ENCODE data around the gene STX11. TPM values are rescaled to one million over a fixed set of nuclear protein-coding genes. Genes with fewer than 3 reads are reported as not detected.

The STX11 gene
- total RNA-seq, 1 donor = 3.5 TPM

DNA sequence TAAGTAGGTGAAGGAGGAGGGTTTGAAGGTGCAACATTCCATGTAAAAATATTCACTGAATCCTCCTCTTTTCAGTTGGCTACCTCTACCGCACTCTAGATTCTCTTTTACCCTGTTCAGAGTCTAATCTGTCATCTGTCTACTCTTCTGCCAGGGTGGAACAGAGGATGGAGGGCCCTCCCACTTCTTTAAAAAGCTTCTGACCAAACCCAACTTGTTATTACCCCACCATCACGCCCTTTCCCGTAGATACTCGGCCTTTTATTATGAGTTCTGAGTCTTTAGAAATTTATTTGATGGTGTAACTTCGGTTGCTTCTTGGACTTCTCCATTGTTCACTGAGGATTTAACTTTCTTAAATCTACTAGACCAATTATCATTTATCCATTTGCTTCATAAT, 11.7 kb downstream of the STX11 start:
- TF ChIP-seq, protein P1, sequence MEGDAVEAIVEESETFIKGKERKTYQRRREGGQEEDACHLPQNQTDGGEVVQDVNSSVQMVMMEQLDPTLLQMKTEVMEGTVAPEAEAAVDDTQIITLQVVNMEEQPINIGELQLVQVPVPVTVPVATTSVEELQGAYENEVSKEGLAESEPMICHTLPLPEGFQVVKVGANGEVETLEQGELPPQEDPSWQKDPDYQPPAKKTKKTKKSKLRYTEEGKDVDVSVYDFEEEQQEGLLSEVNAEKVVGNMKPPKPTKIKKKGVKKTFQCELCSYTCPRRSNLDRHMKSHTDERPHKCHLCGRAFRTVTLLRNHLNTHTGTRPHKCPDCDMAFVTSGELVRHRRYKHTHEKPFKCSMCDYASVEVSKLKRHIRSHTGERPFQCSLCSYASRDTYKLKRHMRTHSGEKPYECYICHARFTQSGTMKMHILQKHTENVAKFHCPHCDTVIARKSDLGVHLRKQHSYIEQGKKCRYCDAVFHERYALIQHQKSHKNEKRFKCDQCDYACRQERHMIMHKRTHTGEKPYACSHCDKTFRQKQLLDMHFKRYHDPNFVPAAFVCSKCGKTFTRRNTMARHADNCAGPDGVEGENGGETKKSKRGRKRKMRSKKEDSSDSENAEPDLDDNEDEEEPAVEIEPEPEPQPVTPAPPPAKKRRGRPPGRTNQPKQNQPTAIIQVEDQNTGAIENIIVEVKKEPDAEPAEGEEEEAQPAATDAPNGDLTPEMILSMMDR (IDR thresholded peaks at IDR 0.05; ENCODE audit: insufficient read depth, low read length) = no peak
- H3K4me3 ChIP-seq (ENCODE audit: low read depth, low read length) = no peak overlapping the region
- no peak for DNase-seq (ENCODE audit: low read depth)

DNA sequence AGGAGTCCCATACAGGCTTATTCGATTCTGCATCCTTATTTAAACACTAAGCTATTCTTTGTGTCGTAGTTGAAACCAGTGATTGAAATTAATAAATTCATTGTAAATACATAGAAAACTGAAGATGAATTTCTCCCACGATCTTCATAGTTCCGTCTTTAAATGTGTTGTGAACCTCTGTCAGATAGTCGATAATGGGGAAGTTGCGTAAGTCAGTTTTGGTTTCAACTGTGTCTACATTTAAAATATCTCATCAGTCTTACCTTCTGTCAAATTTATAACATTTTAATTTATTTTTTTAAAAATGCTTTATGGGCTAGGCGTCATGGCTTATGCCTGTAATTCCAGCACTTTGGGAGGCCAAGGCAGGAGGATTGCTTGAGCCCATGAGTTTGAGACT, 12.7 kb downstream of the STX11 start:
- DNase-seq (ENCODE audit: low read depth) = no peak
- no peak overlapping the region for H3K4me3 ChIP-seq (ENCODE audit: low read depth, low read length)
- TF ChIP-seq, protein P1 (IDR thresholded peaks at IDR 0.05; ENCODE audit: insufficient read depth, low read length) = no peak

DNA sequence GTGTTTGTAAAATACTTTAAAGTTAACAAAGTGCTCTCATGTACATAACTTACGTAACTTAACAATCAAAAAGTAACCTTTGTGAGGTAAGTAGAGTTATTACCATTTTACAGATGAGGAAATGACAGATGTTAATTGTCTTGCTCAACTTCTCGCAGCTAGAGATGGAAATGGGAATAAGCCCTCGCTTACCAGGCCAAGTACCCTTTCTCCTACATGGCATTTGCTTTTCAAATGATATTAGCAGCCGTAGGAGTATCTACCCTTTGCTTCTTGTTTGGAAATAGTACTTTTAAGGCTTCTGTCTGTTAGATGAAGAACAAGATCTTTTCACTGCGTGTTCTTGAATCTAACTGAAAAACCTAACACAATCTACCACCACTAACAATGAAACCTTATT, 15.5 kb downstream of the STX11 start:
- no peak overlapping the region for H3K4me3 ChIP-seq (ENCODE audit: low read depth, low read length)
- TF ChIP-seq, protein P1 (IDR thresholded peaks at IDR 0.05; ENCODE audit: insufficient read depth, low read length) = no peak
- DNase-seq (ENCODE audit: low read depth) = no peak

DNA sequence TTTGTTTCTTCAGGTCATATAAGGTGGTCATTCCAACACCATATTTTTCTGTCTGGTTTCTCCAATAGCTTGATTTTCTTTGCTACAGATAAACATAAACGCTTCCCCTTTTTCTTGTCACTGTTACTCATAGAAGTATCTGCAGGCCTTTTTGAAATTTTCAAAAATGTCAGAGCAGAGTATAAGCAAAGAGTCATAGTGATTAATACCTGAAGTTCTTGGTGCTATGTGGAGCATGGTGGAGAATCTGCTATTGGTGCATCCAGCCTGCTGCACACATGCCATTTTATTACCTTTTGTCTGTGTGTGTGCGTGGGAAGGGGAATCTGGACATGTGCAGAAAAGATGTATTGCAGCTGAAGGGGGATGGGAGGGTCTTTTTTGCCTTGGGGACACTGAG, 19.7 kb downstream of the STX11 start:
- TF ChIP-seq, protein P1 (IDR thresholded peaks at IDR 0.05; ENCODE audit: insufficient read depth, low read length) = no peak
- no peak overlapping the region for H3K4me3 ChIP-seq (ENCODE audit: low read depth, low read length)
- DNase-seq (ENCODE audit: low read depth) = no peak

DNA sequence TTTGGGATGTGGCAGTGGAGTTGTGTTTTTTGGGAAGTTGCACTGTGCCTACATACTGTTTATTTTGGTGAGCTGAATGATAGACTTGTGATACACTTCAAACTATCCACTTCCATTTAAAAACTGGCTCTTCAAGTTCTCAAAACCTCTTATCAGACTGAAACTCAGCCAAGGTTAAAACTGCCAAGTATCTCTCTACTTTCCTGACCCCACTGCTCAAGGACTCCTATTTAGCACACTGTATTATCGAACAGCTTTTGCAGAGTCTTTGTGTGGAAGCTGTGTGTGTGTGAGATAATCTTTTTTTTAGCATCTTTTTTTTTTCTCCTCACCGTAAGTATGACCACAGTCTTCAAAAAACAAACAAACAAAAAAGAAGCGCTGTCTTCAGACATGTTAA, 21.1 kb downstream of the STX11 start:
- TF ChIP-seq, protein P1 (IDR thresholded peaks at IDR 0.05; ENCODE audit: insufficient read depth, low read length) = no peak
- DNase-seq (ENCODE audit: low read depth) = no peak
- no peak overlapping the region for H3K4me3 ChIP-seq (ENCODE audit: low read depth, low read length)

DNA sequence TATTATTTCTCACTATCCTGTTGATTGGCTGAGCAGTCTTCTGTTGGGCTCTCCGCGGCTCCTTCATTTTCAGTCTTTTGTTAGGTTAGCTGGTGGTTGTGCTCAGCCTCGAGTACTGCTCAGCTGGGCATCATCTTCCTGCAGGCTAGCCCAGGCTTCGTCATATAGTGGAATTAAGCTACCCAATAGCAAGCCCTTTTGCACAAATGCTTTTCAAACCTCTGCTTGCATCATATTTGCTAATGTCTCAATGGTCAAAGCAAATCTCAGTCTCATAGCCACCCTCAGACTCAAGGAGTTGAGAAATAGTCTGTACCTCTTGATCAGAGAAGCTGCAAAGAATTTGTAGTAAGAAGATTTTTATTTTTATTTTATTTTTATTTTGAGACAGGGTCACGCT, 23.7 kb downstream of the STX11 start:
- no peak for DNase-seq (ENCODE audit: low read depth)
- TF ChIP-seq, protein P1 (IDR thresholded peaks at IDR 0.05; ENCODE audit: insufficient read depth, low read length) = no peak
- no peak overlapping the region for H3K4me3 ChIP-seq (ENCODE audit: low read depth, low read length)

DNA sequence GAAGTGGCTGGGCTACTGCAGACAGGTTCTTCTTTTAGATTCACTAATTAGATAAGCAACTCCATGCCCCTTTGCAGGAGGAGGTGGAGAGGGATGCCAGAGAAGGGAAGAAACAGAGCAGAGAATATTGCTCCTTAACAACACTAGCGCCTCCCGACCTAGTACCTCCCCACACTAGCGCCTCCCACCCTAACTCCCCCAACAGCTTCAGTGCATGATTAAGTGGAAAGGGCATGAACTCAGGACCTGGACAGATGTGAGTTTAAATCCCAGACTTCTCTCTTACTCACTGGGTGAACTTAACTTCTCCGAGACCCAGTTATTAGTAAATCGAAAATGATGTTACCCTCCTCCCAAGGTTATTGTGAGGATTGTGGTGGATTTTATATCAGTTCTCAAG, 25.7 kb downstream of the STX11 start:
- TF ChIP-seq, protein P1 (IDR thresholded peaks at IDR 0.05; ENCODE audit: insufficient read depth, low read length) = no peak
- H3K4me3 ChIP-seq (ENCODE audit: low read depth, low read length) = no peak overlapping the region
- no peak for DNase-seq (ENCODE audit: low read depth)

Measured in fibroblast of the aortic adventitia (primary cell).